Measurements from ENCODE around the gene FGD5.

The FGD5 gene

GRCh38 chr3:14784087-14784681, 34.6 kb upstream of the FGD5 start:
- Histone ChIP-seq H3K79me2 (no peaks in the 10 kb centered on the region), H2AFZ (no peak overlapping the region), H3K9me3 (ENCODE audit: control insufficient read depth, low read length) (no peaks in the 10 kb centered on the region), H3K27ac (no peak overlapping the region), H3K9ac (no peak overlapping the region), H3K4me1 (no peaks in the 10 kb centered on the region), H3K4me3 (ENCODE audit: low read depth, low read length) (no peak overlapping the region), H3K36me3 (ENCODE audit: control insufficient read depth, insufficient read depth, low read length) (no peaks in the 10 kb centered on the region), H3K27me3 (ENCODE audit: control insufficient read depth, insufficient read depth, low read length) (no peaks in the 10 kb centered on the region), H3K4me2 (ENCODE audit: low read length) (no peak overlapping the region)
- TF ChIP-seq, protein P1, sequence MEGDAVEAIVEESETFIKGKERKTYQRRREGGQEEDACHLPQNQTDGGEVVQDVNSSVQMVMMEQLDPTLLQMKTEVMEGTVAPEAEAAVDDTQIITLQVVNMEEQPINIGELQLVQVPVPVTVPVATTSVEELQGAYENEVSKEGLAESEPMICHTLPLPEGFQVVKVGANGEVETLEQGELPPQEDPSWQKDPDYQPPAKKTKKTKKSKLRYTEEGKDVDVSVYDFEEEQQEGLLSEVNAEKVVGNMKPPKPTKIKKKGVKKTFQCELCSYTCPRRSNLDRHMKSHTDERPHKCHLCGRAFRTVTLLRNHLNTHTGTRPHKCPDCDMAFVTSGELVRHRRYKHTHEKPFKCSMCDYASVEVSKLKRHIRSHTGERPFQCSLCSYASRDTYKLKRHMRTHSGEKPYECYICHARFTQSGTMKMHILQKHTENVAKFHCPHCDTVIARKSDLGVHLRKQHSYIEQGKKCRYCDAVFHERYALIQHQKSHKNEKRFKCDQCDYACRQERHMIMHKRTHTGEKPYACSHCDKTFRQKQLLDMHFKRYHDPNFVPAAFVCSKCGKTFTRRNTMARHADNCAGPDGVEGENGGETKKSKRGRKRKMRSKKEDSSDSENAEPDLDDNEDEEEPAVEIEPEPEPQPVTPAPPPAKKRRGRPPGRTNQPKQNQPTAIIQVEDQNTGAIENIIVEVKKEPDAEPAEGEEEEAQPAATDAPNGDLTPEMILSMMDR (IDR thresholded peaks at IDR 0.05): no peak

GRCh38 chr3:14785207-14786155, 33.3 kb upstream of the FGD5 start:
- Histone ChIP-seq H3K79me2 (no peaks in the 10 kb centered on the region), H3K4me3 (ENCODE audit: low read depth, low read length) (no peak overlapping the region), H2AFZ (no peak overlapping the region), H3K9ac (no peak overlapping the region), H3K4me1 (no peaks in the 10 kb centered on the region), H3K9me3 (ENCODE audit: control insufficient read depth, low read length) (no peaks in the 10 kb centered on the region), H3K27ac (no peak overlapping the region), H3K27me3 (ENCODE audit: control insufficient read depth, insufficient read depth, low read length) (no peaks in the 10 kb centered on the region), H3K36me3 (ENCODE audit: control insufficient read depth, insufficient read depth, low read length) (no peaks in the 10 kb centered on the region), H3K4me2 (ENCODE audit: low read length) (no peak overlapping the region)
- TF ChIP-seq, protein P1 (IDR thresholded peaks at IDR 0.05): no peak

DNA sequence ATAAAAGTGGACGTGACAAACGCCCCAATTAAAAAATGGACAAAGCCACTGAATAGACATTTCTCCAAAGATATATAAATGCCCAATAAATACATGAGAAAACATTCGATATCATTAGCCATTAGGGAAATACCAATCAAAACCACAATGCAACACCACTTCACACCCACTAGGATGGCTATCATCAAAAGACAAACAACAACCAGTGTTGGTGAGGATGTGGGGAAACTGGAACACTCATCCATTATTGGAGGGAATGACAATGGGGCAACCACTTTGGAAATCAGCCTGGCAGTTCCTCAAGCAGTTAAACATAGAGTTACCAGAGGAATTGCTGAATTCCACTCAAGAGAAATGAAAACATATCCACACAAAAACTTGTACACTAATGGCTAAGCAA, 32.4 kb upstream of the FGD5 start:
- Histone ChIP-seq H3K36me3 (ENCODE audit: control insufficient read depth, insufficient read depth, low read length) (no peaks in the 10 kb centered on the region), H3K9me3 (ENCODE audit: control insufficient read depth, low read length) (no peaks in the 10 kb centered on the region), H3K9ac (no peak overlapping the region), H3K27ac (no peak overlapping the region), H3K4me2 (ENCODE audit: low read length) (no peak overlapping the region), H3K79me2 (no peaks in the 10 kb centered on the region), H2AFZ (no peak overlapping the region), H3K4me1 (no peaks in the 10 kb centered on the region), H3K4me3 (ENCODE audit: low read depth, low read length) (no peak overlapping the region), H3K27me3 (ENCODE audit: control insufficient read depth, insufficient read depth, low read length) (no peaks in the 10 kb centered on the region)
- TF ChIP-seq, protein P1 (IDR thresholded peaks at IDR 0.05): no peak

DNA sequence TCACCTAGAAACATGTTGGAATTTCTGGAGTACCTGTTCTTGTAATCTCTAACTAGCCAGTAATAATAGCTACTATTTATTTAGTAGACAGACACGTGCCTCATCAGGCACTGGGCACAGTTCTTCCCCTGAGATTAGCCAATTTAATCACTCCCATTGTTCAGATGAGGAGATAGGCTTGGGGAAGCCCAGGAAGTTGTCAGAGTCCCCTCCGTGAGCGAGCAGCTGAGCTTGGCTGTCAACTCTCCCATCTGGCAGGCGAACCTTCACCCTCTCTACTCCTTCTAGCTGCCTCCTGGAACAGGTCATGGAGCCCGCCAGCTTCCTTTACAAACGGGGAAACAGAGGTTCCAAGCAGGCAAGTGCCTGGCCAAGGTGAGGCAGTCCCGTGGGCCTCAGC, 31.1 kb upstream of the FGD5 start:
- Histone ChIP-seq H3K79me2 (no peaks in the 10 kb centered on the region), H3K27me3 (ENCODE audit: control insufficient read depth, insufficient read depth, low read length) (no peaks in the 10 kb centered on the region), H3K9ac (no peak overlapping the region), H3K4me2 (ENCODE audit: low read length) (no peak overlapping the region), H3K36me3 (ENCODE audit: control insufficient read depth, insufficient read depth, low read length) (no peaks in the 10 kb centered on the region), H3K27ac (no peak overlapping the region), H2AFZ (no peak overlapping the region), H3K9me3 (ENCODE audit: control insufficient read depth, low read length) (no peaks in the 10 kb centered on the region), H3K4me3 (ENCODE audit: low read depth, low read length) (no peak overlapping the region), H3K4me1 (no peaks in the 10 kb centered on the region)
- TF ChIP-seq, protein P1 (IDR thresholded peaks at IDR 0.05): no peak

All from parathyroid adenoma (tissue), 2 donors.